Cardiac septum (tissue), 1 donor: ENCODE measurements around the gene MAMDC2. TPM values are rescaled to one million over a fixed set of nuclear protein-coding genes. Genes with fewer than 3 reads are reported as not detected.

Experiments
- total RNA-seq: library from RNA; stranded (reverse); fragmentation: NEBNext Ultra II Directional; extraction: Animal tissue kit (Norgen Biotek cat#: 25700); gene quantifications from one replicate; pipeline ENCODE4 v1.2.1, GENCODE V29; 2021
- donor health status: DM: no; HTN: no; CAD: no.

The MAMDC2 gene
- total RNA-seq, 1 donor from 2014 or later = 3.6 TPM

Other genes starting within 250 kb of the MAMDC2 start
- 0.62 TPM for gene CFAP95, start 223.0 kb upstream of the MAMDC2 start, total RNA-seq
- 15.0 TPM for gene SMC5, start 215.1 kb downstream of the MAMDC2 start, total RNA-seq